Measurements from ENCODE around the gene GABRA4.

Gene GABRA4

GRCh38 chr4:46979283-46979682 is 14.1 kb downstream of the GABRA4 start:
- H3K9me3 ChIP-seq (ENCODE audit: control insufficient read depth, insufficient read depth, low read length), result no peaks in the 10 kb centered on the region
- H3K36me3 ChIP-seq (ENCODE audit: control insufficient read depth, insufficient read depth, low read length), result no peaks in the 10 kb centered on the region
- H3K9ac ChIP-seq (ENCODE audit: low read depth, low read length), result no peak overlapping the region
- peaks cover 10% of the 10 kb centered on the region for H3K4me1 ChIP-seq (ENCODE audit: control insufficient read depth, insufficient read depth, low read length)
- no peak overlapping the region for H3K4me3 ChIP-seq (ENCODE audit: low read depth, low read length)
- H3K27ac ChIP-seq (ENCODE audit: low read depth, low read length), result no peak overlapping the region
- H3K27me3 ChIP-seq (ENCODE audit: control insufficient read depth, insufficient read depth, low read length), result no peaks in the 10 kb centered on the region

DNA sequence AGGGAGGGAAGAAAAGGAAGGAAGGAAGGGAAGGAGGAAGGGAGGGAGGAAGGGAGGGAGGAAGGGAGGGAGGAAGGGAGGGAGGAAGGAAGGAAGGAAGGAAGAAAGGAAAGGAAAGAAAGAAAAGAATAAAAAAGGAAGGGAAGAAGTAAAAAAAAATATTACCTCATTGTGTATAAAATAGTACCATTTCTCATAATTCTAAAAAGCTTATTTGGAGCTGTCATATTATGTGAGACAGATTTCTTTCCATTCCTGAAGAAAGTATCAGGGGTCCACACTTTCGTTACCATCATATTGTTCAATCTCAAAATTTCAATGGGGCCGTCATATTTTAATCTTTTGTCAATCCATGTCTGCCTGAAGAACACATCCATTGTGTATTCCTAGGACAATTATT is 16.1 kb downstream of the GABRA4 start:
- no peak overlapping the region for H3K9ac ChIP-seq (ENCODE audit: low read depth, low read length)

DNA sequence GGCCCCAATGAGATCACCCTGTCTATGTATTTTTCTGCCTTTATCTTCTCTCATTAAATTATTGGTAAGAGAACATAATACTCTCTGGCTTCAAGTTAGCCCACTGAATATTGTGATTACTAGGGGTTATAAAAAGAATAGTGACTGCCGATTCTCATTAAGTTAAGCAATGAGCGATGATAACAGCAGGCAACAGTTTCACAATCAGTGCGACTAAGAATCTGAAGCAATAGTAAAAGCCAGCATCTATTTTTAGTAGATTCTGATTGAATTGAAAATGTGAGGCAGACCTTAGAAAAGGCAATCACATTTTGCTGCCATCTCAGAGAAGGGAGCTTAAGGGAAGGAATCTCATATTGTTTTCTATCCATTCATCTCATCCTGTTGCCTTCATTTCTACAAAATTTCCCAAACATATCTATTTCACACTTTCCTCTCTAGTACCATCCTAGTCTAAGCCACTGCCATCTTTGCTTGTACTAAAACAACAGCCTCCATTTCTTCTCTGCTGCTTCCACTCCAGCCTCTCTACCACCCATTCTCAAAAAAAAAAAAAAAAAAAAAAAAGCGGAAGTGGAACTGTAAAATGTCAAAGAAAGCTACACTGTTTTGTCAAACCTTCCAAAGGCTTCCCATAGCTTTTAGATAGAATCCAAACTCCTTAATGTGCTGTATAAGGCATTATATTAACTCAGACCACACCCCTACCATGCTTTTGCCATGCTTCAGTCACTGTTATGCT is 17.4 kb downstream of the GABRA4 start:
- no peaks in the 10 kb centered on the region for H3K27me3 ChIP-seq (ENCODE audit: control insufficient read depth, insufficient read depth, low read length)
- no peaks in the 10 kb centered on the region for H3K36me3 ChIP-seq (ENCODE audit: control insufficient read depth, insufficient read depth, low read length)
- H3K9ac ChIP-seq (ENCODE audit: low read depth, low read length), result no peak overlapping the region
- no peaks in the 10 kb centered on the region for H3K9me3 ChIP-seq (ENCODE audit: control insufficient read depth, insufficient read depth, low read length)
- no peak overlapping the region for H3K4me3 ChIP-seq (ENCODE audit: low read depth, low read length)
- H3K4me1 ChIP-seq (ENCODE audit: control insufficient read depth, insufficient read depth, low read length), result 0 out of 2 replicates have a peak, but pooled peaks cover under 1% of the 10 kb centered on the region
- H3K27ac ChIP-seq (ENCODE audit: low read depth, low read length), result no peak overlapping the region

More for the DNA sequence above, 16.1 kb downstream of the GABRA4 start:
- Histone ChIP-seq H3K9me3 (ENCODE audit: control insufficient read depth, insufficient read depth, low read length) (no peaks in the 10 kb centered on the region), H3K27me3 (ENCODE audit: control insufficient read depth, insufficient read depth, low read length) (no peaks in the 10 kb centered on the region), H3K4me1 (ENCODE audit: control insufficient read depth, insufficient read depth, low read length) (peaks cover 10% of the 10 kb centered on the region), H3K27ac (ENCODE audit: low read depth, low read length) (no peak overlapping the region), H3K4me3 (ENCODE audit: low read depth, low read length) (no peak overlapping the region), H3K36me3 (ENCODE audit: control insufficient read depth, insufficient read depth, low read length) (no peaks in the 10 kb centered on the region)

- H3K9me3 ChIP-seq (ENCODE audit: control insufficient read depth, insufficient read depth, low read length), result no peaks in the 10 kb centered on the region
- no peak overlapping the region for H3K9ac ChIP-seq (ENCODE audit: low read depth, low read length)
- no peaks in the 10 kb centered on the region for H3K4me1 ChIP-seq (ENCODE audit: control insufficient read depth, insufficient read depth, low read length)
- no peak overlapping the region for H3K27ac ChIP-seq (ENCODE audit: low read depth, low read length)
- no peaks in the 10 kb centered on the region for H3K27me3 ChIP-seq (ENCODE audit: control insufficient read depth, insufficient read depth, low read length)
- H3K36me3 ChIP-seq (ENCODE audit: control insufficient read depth, insufficient read depth, low read length), result no peaks in the 10 kb centered on the region
- no peak overlapping the region for H3K4me3 ChIP-seq (ENCODE audit: low read depth, low read length)
These were observed 18.4 kb downstream of the GABRA4 start for GRCh38 chr4:46974891-46975543.

DNA sequence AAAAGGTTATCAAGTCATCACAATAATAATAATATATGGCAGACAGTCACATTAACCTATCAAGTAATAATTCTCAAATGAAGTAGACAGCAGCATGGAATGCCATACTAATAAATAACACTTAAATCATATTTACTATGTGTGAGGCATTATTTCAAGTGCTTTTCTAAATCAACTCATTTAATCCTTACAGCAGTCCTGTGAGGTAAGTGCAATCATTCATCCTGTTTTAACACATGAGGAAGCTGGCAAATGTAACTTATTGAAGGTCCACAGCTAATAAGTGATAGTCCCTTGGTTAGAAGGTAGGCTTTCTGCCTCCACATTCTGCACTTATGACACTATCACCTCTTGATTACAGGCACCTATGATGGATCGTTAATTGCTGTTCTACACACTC is 24.5 kb downstream of the GABRA4 start:
- Histone ChIP-seq H3K9ac (ENCODE audit: low read depth, low read length) (no peak overlapping the region), H3K36me3 (ENCODE audit: control insufficient read depth, insufficient read depth, low read length) (no peaks in the 10 kb centered on the region), H3K4me3 (ENCODE audit: low read depth, low read length) (no peak overlapping the region), H3K4me1 (ENCODE audit: control insufficient read depth, insufficient read depth, low read length) (no peaks in the 10 kb centered on the region), H3K27me3 (ENCODE audit: control insufficient read depth, insufficient read depth, low read length) (no peaks in the 10 kb centered on the region), H3K9me3 (ENCODE audit: control insufficient read depth, insufficient read depth, low read length) (no peaks in the 10 kb centered on the region), H3K27ac (ENCODE audit: low read depth, low read length) (no peak overlapping the region)

GRCh38 chr4:46967631-46968030 is 25.8 kb downstream of the GABRA4 start:
- Histone ChIP-seq H3K9ac (ENCODE audit: low read depth, low read length) (no peak overlapping the region), H3K27me3 (ENCODE audit: control insufficient read depth, insufficient read depth, low read length) (no peaks in the 10 kb centered on the region), H3K4me1 (ENCODE audit: control insufficient read depth, insufficient read depth, low read length) (no peaks in the 10 kb centered on the region), H3K4me3 (ENCODE audit: low read depth, low read length) (no peak overlapping the region), H3K27ac (ENCODE audit: low read depth, low read length) (no peak overlapping the region), H3K36me3 (ENCODE audit: control insufficient read depth, insufficient read depth, low read length) (no peaks in the 10 kb centered on the region), H3K9me3 (ENCODE audit: control insufficient read depth, insufficient read depth, low read length) (no peaks in the 10 kb centered on the region)

DNA sequence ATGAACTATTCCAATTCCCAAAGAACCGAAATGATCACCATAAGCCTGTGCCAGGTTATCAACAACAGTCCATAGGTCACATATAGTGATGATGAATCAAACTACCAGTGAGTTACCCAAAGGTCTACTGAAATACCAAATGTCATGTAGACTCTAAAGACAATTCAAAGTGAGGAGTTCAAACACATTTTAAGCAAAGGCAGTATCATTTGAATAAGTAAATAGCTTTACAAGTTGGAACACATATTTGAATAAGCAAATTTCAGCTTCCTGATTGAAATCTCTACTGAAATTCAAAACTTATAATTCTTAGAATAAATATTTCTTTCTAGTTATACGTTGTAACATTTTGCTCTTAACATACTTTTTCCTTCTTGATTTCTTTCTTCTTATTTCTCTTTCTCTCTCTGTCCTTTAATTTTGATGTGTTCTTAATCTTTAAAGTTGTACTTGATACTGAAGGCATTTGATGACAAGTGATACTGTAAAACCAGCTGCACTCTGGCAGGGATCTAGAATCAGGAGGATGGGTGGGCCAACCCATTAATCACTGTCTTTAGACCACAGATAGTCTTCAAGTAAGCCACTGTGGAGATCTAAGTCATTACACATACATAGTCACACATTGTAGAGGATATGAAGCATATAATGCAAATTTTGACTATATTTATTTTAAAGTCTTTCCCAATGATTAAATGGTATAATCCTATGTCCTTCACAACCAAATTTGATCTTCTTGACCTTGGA is 34.5 kb downstream of the GABRA4 start:
- Histone ChIP-seq H3K9ac (ENCODE audit: low read depth, low read length) (no peak overlapping the region), H3K9me3 (ENCODE audit: control insufficient read depth, insufficient read depth, low read length) (no peaks in the 10 kb centered on the region), H3K4me3 (ENCODE audit: low read depth, low read length) (no peak overlapping the region), H3K27me3 (ENCODE audit: control insufficient read depth, insufficient read depth, low read length) (no peaks in the 10 kb centered on the region), H3K27ac (ENCODE audit: low read depth, low read length) (no peak overlapping the region), H3K4me1 (ENCODE audit: control insufficient read depth, insufficient read depth, low read length) (no peaks in the 10 kb centered on the region), H3K36me3 (ENCODE audit: control insufficient read depth, insufficient read depth, low read length) (no peaks in the 10 kb centered on the region)

DNA sequence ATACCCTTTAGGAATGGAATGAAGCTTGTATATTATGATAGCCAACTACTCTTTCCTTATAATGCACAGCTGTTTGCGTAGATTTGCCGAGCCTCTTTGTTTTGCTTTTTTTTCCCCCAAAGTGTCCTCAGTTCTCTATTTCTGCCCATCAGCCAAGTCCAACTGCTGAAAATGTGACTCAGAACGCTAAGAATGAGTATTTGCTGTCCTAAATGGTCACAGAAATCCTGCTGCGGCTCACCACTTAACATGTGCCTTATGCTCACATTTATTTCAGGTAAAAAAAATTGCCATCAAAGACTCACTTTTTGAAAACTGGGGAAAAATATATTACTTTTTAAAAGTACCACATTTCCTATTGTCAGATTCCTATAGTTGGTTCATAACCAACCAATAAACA is 36.9 kb downstream of the GABRA4 start:
- H3K4me1 ChIP-seq (ENCODE audit: control insufficient read depth, insufficient read depth, low read length), result no peaks in the 10 kb centered on the region
- no peaks in the 10 kb centered on the region for H3K27me3 ChIP-seq (ENCODE audit: control insufficient read depth, insufficient read depth, low read length)
- H3K4me3 ChIP-seq (ENCODE audit: low read depth, low read length), result no peak overlapping the region

DNA sequence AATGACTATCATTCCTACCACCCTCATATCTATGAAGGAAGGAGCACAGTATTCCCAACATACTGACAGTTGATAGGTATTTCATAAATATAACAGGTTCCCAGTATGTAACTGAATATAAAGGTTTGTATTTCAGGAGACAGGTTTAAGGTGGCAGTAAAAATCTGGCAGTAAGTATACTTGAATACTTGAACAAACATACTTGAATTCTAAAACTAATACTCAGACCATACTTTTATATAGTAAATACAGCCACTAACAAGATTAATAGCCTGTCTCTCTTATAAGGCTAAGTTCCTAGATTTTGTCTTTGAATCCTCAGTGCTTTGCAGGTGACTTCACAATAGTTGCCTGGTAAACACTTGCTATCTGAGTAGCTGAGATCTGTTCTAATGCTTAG is 37.8 kb downstream of the GABRA4 start:
- Histone ChIP-seq H3K9ac (ENCODE audit: low read depth, low read length) (no peak overlapping the region), H3K4me3 (ENCODE audit: low read depth, low read length) (no peak overlapping the region), H3K9me3 (ENCODE audit: control insufficient read depth, insufficient read depth, low read length) (no peaks in the 10 kb centered on the region), H3K27ac (ENCODE audit: low read depth, low read length) (no peak overlapping the region), H3K4me1 (ENCODE audit: control insufficient read depth, insufficient read depth, low read length) (no peaks in the 10 kb centered on the region), H3K36me3 (ENCODE audit: control insufficient read depth, insufficient read depth, low read length) (no peaks in the 10 kb centered on the region), H3K27me3 (ENCODE audit: control insufficient read depth, insufficient read depth, low read length) (no peaks in the 10 kb centered on the region)

More for the DNA sequence above, 36.9 kb downstream of the GABRA4 start:
- Histone ChIP-seq H3K9me3 (ENCODE audit: control insufficient read depth, insufficient read depth, low read length) (no peaks in the 10 kb centered on the region), H3K27ac (ENCODE audit: low read depth, low read length) (no peak overlapping the region), H3K9ac (ENCODE audit: low read depth, low read length) (no peak overlapping the region), H3K36me3 (ENCODE audit: control insufficient read depth, insufficient read depth, low read length) (no peaks in the 10 kb centered on the region)

DNA sequence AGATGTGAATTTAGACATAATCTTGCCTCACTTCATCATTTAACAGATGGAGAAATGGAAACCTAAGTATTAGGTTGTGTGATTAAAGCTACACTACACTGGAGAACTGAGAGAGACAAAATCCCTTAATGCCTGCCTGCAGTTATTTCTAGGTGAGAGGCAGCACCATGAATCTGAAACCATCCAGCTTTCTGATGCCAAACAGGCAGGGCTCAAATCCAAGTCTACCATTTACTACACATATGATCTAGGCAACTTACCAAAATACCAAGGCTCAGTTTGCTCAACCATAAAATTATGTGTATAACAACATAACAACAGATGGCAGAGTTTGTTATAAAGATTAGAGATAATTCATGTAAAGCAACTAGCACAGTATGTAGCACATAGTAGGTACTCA is 38.7 kb downstream of the GABRA4 start:
- no peaks in the 10 kb centered on the region for H3K36me3 ChIP-seq (ENCODE audit: control insufficient read depth, insufficient read depth, low read length)
- no peak overlapping the region for H3K9ac ChIP-seq (ENCODE audit: low read depth, low read length)
- H3K4me1 ChIP-seq (ENCODE audit: control insufficient read depth, insufficient read depth, low read length), result no peaks in the 10 kb centered on the region
- H3K9me3 ChIP-seq (ENCODE audit: control insufficient read depth, insufficient read depth, low read length), result no peaks in the 10 kb centered on the region
- no peak overlapping the region for H3K27ac ChIP-seq (ENCODE audit: low read depth, low read length)
- no peak overlapping the region for H3K4me3 ChIP-seq (ENCODE audit: low read depth, low read length)
- H3K27me3 ChIP-seq (ENCODE audit: control insufficient read depth, insufficient read depth, low read length), result no peaks in the 10 kb centered on the region

DNA sequence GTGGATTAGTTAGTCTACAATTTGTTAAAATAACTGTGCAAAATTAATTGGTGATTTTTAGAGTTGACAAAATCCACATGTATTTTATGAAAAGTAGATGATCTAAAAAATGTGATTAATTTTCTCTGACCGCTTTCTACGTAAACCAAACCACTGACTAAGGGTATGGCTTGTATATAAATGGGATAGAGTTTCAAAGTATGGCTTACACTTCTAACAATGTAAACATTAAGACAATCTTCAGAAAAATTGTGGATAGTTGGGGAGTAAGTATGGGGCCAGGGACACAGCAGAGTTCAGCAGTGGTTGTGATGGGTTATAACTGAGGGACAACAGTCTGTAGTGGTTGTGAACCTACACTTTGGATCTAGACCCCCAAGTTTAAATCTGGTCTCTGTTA is 39.8 kb downstream of the GABRA4 start:
- Histone ChIP-seq H3K9me3 (ENCODE audit: control insufficient read depth, insufficient read depth, low read length) (no peaks in the 10 kb centered on the region), H3K9ac (ENCODE audit: low read depth, low read length) (no peak overlapping the region), H3K27me3 (ENCODE audit: control insufficient read depth, insufficient read depth, low read length) (no peaks in the 10 kb centered on the region), H3K36me3 (ENCODE audit: control insufficient read depth, insufficient read depth, low read length) (no peaks in the 10 kb centered on the region), H3K27ac (ENCODE audit: low read depth, low read length) (no peak overlapping the region), H3K4me3 (ENCODE audit: low read depth, low read length) (no peak overlapping the region), H3K4me1 (ENCODE audit: control insufficient read depth, insufficient read depth, low read length) (no peaks in the 10 kb centered on the region)

Data from HUES48 (cell line).